RPMI8226 (cell line): ENCODE results near the gene EPHA3.

ENCODE experiments used
- DNase-seq: peaks from one replicate; pipeline ENCODE4 v3.0.0-alpha.2; 2015

EPHA3 gene

DNA sequence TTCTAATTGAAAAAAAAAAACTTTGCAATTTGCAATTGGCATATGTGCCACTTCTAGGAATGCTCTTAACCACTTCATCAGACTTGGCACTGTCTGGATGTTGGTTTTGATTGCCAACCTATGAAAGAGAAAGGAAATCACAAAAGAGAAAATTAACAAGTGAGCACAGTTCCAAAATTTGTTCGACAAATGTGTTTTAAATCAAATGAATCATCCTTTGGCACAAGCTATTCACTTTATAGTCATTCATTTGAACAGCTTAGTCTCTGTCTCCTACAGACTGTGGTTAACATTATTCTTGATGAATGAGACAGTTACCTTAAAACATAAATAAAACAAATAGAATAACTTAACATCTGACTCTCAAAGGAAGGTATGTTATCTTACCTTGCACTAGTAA is 265.0 kb downstream of the EPHA3 start:
- no peak for DNase-seq

DNA sequence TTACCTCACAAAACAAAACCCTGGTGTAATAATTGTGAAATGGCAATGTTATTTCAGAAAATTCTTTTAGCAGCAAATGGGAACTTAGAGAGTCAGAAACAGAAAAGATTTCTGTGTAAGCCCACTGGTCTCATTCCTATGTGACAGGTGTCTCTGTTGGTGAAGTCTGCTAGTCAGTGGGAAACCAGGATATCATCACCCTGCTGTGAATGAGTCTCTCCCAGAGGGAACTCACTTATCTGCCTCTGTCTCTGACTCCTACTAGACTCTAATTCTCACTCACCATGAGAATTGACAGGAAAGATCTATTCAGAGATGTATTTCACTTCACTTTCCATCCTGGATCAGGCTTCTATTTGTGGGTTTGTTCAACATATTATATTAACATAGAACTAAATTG is 266.0 kb downstream of the EPHA3 start:
- DNase-seq, result no peak

DNA sequence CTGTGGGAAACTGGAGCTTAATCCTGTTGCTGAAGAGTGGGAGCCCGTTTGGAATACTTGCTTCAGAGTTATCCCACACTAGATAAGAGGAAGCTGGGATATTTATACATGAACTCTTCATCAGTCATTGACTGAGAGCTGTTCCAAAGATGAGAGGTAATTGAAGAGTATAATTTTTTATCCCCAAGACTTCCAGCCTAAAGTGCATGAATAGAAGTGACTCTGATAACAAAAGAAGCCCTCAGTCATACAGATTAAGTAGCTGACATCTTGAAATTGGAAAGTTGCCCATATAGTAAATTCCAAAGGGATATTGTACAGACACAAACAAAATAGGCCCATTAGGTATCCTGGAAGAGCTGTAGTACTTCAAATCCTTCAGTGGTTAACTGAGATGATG is 268.0 kb downstream of the EPHA3 start:
- no peak for DNase-seq

DNA sequence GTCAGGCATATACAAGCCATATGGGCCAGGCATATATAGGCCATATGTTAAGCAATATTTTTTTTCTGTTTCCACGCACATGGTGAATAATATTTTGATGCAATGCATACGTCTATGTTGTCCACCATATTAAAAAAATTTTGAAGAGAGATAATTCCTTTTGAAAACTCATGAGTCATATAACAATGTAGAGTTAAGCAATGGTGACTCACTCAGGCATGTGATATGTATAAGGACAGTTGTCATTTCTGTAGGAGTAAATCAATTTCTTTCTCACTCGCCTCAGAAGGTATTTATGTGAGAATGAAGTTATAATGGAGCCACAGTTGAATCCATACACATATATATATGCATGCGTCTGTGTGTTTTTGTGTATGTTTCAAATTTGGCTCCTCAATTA is 272.6 kb downstream of the EPHA3 start:
- DNase-seq, result no peak

DNA sequence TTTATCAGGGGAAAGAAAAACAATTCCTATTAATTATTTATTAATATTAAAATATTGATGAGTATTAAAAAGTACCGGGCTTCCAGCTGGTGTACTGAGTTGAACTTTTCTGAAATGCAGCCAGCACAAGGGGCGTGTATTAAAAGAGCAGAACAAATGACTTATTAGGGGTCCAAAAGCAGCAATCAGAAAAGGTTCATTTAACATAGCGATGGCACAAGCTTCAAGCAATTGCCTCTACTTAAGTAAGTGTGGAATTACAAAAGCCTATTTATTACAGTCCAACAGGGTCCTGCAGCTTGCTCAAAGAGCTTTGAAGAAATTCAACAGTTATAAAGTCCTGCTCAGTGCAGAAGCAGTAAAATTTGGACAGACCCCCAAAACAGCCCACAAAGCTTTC is 285.6 kb downstream of the EPHA3 start:
- no peak for DNase-seq

DNA sequence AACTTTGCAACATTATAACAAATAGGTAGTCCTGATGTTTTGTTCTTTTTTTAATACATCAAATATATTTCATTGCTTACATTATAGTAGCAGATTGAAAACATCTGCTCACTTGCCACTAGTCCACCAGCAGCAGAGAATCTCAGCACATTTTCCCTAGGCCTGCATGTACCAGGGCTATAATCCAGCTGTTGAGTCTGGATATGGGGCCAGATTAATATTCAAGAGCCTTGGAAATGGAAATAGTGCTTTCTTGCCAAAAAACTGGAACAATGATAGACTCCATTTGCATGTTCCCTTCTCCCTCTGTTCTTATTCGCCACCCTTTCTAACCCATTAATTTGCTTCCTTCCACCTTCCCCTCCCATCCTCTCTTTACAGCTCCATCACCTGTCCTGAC is 288.0 kb downstream of the EPHA3 start:
- DNase-seq, result no peak

DNA sequence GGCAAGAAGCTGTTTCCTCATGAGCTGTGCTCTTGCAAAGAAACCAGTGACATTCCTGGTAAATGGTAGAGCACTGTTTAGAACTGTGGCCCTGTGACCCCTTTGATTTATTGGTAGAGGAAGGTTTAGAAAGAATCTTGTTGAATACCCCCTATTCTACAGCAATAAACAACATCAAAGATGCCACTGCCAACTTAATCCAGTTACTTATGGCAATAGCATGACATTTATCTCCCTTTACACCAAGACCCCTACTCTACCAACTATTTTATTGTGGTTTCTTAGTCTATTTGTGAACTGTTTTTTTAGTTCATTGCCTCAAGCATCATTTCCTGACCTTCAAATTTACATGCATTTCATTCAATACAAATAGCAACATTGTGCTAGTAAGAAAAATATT is 288.6 kb downstream of the EPHA3 start:
- no peak for DNase-seq

DNA sequence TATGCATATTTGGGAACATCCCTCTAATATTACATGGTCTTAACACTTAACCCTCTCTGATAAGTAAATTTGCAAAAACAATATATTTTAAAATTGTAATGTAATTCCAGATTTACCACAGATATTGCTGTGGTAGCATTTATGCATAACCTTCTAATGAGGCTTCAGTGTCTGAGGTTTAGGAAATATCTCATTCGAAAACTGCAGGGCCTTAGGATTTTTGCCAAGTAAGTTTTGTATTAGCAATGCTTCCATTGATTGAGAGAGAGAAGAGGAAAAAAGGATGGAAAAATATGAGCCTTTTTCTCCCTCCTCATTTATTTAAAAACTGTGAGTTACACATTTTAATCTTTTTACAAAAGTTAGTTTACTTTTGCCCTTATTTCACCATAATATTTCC is 294.6 kb downstream of the EPHA3 start:
- DNase-seq, result no peak

DNA sequence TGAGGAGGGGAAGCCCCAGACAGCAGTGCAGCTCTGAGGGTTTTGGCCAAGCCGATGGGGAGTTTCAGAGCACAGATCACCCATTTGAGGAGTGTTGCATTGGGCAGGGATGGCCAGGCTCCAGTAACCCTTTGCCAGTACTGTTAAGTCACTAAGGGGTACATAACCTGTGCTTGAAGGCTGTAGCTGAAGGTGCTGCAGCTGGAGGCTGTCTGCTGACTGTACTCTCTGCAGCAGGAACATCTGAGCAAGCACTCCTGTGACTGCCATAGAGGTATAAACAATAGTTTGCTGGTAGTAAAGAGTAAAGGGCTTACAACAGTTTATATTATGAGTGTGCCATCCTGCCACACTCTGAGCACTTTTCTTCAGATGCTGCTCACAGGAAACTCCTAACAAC is 297.8 kb downstream of the EPHA3 start:
- DNase-seq, result no peak

DNA sequence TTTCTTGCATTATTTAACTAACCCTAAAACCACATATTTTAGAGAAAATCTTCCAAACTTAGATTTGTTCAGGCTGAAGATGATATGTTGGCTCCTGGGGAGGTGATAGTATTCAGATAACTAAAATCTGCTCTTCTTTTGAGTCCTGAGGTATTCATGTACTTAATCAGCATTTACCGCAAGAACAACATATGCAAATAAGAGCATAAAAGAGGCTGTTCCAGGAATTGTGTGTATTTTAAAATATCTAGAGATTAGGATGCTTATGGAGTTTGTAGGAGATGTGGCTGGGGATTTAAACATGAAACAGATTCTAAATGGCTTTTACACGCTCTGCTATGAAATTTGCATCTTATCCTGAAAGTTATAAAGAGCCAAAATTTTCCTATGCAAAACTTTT is 298.2 kb downstream of the EPHA3 start:
- no peak for DNase-seq

DNA sequence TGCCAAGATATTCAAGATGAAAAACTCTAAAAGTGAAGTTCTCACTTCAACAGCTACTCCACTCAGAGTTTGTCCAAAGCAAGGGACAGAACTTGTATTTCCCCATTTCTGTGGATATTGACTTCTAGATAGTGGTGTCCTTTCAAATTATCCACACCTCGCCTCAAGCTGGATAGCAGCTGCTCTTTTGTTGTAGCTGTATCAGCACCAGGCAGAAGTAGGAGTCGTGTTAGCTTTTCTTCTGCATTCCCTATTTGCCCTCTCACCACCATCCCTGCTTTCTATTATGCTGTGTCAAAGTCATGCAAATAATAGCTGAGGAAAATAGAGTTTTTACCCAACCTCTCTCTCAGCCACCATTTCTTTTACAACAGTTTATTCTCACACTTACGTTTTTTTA is 303.8 kb downstream of the EPHA3 start:
- no peak for DNase-seq

DNA sequence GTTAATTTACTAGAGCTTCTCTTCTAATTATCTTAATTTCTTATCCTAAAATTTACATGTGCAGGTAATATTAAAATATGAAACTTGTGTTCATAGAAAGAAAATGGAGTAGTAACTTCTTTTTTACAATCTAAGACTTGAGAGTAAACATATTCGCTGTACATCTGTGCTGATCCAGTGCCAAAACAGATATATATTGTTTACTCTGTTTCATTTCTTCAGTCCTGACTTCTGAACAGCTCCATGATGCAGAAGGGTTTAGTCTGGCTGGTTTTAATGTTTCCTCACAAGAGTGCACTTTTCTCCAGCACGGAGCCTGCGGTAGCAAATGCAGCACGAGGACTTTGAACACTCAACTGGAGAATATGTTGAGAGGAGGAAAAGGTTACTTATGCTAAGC is 306.8 kb downstream of the EPHA3 start:
- no peak for DNase-seq

DNA sequence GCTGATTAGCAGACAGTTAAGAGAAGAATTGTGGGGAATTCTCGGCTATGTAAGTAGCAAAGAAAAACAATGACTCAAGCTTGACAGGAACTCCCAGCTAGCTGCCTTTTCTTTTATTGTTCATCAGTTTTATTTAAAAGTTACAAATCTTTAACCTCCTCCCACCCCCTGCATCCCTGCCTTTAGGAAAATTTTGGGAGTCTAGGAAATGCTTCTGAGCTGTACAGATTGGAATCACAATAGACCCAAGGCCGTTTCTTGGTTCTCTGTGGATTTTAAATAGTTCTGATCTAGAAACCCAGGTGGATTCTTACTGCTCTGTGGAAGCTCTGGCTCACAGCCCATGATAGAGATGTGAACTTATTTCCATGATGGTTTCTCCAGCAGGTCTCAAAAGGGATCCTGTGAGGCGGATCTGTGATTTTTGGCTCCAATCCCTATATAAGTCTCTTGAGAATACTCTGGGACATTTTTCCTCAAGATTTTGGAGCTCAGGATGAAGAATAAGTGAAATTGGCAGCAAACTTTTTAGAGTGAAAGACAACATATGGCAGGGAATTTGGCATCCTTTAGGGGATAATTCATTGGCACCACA is 312.3 kb downstream of the EPHA3 start:
- no peak for DNase-seq

DNA sequence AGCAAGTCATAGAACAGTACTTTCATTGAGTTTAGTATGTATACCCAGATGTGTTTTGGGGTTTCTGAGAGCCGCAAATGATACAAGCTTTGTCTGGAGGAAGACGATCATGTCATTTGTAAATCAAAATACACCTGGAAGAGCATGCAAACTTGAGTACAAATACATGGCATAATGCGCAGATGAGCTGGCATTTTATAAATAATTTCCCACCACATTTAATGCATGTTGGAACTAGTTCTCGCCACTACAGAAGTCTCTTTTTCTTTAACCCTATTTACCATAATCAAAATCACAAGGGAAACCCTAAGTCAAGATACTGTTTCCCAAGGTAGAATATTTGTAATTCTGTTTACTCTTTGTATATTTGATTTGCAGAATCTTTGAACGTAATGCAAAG is 318.6 kb downstream of the EPHA3 start:
- no peak for DNase-seq

DNA sequence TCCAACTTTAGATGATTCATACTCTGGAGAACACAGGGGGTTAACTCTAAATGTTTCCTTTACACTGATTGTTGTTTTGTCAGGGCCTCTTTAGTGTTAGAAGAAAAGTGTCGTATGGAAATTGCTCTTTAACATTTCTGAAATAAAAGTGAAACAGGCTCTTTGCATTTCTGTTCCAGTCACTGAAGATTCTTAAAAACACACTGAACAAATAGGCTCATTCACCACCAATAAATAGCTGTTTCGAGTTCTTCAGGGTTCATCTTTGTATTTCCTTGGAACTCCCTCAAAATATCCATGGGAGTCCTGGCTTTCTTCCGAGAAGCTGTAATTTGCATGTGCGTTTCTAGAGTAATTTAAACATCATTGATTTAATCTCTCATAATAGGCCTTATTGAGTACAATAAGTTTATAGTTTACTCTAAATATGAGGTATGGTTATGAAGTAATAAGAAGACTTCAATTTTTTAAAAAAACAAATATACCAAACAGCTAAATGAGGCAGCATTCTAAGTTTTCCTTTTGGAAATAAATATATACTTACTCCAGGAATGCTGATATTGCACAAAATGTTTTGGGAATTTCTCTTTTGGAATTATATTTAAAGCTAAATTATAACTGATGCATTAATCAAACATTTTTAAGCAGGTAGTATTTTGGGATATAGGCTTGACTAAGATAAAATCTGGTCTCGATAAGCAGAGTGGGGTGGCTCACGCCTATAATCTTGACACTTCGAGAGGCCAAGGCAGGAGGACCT is 327.4 kb downstream of the EPHA3 start:
- no peak for DNase-seq

DNA sequence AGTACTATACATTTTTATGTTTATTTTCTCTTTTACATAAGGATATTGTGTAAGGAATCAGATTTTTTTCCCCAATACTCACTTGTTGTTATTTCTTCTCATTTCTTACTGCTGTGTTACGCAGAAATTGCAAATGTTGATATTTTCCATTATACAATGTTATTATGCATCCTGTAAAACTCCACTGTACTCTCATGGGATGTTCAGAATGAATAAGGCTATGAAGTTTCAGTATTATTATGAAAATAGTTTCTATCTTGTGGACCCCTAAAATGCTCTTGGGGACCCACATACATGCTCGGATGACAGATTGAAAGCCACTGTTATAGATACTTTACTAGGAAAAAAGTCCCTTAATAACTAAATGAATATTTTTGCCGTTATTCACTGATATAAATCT is 329.4 kb downstream of the EPHA3 start:
- DNase-seq, result no peak

DNA sequence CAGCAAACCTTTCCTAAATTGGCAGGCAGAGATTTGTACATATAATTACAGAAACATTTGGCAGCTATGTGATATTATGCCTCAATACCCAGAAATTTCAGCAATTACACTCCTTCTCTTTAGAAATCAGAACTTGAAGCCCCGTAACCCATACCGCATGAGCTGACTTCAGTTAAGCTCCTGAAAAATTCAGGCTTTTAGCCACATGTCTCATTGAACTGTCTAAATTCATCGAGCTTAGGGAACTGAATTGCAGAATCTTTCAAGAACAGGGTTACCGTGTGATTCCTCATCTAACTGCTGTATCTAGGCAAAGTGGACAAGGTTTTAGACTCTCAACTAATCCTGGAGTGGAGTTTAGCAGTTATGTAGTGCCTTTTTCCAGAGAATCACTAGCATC is 333.0 kb downstream of the EPHA3 start:
- DNase-seq, result no peak

DNA sequence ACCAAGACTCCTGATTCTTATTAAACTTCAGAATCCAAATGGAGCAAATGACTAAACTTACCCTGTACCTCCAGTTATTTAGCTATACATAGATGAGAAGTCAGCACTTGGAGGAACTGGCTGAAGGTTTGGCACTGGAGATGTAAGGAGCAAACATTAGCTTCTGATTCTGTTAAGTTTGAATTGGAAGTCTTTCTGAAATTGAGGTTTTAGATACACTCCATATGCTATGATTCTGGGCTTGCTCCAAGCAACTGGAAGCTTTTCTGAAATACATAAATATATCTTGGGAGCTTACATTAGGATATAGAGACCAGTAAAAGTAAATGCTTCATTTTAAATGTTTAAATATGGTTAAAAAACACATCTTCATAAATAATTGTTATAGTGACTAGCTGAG is 333.7 kb downstream of the EPHA3 start:
- no peak for DNase-seq

DNA sequence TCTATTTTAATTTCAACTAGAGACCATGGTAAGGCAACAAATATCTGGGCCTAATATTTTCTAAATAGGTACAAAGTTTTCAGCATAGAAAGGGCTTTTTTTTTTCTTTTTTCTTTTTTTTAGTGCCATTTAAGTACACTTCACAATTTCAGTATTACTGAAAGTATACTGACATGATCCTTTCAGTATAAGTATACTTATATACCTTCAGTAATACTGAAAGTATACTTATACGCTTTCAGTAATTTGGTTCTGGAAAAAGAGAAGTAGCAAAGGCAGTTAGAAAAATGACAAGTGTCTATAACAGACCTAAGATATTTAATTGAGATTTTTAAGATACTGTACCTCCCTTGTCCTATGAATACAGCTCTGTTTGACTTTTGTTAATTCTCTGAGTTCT is 339.2 kb downstream of the EPHA3 start:
- DNase-seq, result no peak

DNA sequence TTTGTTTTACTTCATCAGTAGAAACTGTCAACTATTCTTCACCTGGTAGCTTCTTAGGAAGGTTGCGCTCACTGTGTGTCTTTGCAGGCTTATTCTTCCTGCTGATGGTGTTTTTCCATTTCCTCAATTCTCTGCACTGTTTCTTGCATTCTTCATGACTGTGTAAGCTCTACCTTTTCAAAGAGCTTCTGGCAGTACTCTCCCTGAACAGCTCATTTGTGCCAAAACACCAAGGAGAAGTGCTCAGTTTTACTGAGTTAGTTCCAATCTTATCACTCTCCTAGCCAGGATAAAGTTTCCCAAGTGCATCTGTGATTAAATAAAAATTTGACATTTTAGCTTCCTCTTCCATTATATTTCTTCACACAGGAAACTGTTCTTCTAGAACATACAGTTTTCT is 339.8 kb downstream of the EPHA3 start:
- DNase-seq, result no peak

DNA sequence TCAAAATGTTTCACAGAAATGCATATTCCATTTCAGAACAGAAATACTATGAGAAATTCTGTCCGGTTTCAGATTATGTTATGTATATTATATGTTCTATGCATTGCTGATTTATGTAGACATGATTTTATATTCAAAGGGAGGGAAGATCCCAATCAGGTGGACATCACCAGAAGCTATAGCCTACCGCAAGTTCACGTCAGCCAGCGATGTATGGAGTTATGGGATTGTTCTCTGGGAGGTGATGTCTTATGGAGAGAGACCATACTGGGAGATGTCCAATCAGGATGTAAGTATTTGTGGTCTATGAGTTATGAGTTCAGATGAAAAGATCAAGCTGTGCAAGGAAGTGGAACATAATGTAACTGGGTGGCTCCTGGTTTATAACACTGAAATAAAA is 341.7 kb downstream of the EPHA3 start:
- no peak for DNase-seq

DNA sequence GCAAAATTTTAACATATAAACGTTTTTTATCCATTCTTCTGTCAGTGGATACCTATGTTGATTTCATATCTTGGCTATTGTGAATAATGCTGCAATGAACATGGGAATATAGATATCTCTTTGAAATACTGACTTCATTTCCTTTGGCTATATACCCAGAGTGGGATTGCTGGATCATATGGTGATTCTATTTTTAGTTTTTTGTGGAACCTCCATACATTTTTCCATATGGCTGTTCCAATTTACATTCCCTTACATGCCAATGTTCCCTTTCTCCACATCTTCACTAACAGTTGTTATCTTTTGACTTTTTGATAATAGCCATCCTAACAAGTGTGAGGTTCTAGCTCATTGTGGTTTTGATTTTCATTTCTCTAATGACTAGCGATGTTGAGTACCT is 344.6 kb downstream of the EPHA3 start:
- DNase-seq, result no peak

DNA sequence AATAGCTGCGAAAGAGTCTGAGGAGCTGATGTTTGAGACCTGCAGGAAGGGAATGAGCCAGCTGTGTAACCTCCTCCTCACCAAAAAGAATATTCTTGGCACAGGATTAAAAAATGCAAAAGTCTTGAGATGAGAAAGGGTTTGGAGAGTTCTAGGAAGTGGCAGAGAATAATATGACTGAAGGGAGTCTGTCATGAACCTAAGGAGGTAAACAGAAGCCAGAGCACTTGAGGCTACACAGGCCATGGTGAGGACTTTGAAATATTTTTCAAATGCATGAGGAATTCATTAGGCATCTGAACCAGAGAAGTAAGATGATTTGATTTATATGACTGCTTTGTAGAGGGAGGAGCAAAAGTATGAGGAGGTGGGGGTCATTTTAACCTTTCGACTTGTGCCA is 347.8 kb downstream of the EPHA3 start:
- DNase-seq, result no peak

DNA sequence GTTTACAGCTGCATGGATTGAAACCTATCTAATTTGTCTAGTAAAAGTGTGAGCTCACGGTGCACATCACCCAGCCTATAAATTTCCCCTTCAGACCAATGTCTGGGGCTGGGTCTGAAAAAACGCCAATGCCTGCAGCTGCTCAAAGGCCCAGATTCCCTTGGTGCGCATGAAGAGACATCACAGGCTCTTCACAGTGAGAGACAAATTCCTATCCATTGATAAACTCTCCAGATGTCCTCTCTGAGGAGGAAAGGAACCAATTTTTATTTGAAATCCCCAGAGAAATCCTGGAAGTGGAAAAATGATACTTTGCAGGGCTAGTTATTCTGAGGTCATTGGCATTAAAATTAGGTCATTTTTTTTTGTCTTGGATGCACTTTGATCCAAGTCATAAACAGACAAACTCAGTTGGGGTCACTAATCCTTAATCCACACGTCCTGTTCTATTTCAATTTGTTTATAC is 360.5 kb downstream of the EPHA3 start:
- no peak for DNase-seq

DNA sequence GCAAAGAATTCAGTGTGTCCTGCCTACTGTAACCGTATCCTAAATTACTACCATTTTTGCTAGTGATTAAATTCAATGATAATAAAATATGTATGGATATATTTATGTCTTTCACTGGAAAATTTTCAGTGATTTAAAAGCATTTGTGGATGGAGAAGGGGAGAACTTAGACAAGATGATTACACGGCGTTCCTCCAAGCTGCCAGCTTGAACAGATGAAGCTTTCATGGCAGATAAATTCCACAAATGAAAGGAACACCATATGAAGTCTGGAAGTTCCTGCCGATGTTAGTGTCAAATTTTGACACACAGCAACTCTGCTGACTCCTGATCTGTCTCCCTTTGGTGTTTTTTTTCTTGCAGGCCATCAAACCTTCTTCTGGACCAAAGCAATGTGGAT is 364.7 kb downstream of the EPHA3 start:
- no peak for DNase-seq
